SJCRH30 (cell line): Measurements from ENCODE around the gene PDIA6. TPM values are rescaled to one million over a fixed set of nuclear protein-coding genes. Genes with fewer than 3 reads are reported as not detected.

Experiments
- DNase-seq, 2 experiments: peaks; one replicate each; pipeline ENCODE4 v3.0.0-alpha.2; 2015 to 2020
- H3K27ac ChIP-seq: fragments of 250-450 bp; sonication (Bioruptor Pico); 2 replicates; pipeline ENCODE4 v1.5.1; 2020; ENCODE audit warnings: mild to moderate bottlenecking, moderate library complexity
- H3K27me3 ChIP-seq: fragments of 250-450 bp; sonication (Bioruptor Pico); 2 replicates; pipeline ENCODE4 v1.5.1; 2020; ENCODE audit warnings: mild to moderate bottlenecking, moderate library complexity
- H3K36me3 ChIP-seq: fragments of 250-450 bp; sonication (Bioruptor Pico); 2 replicates; pipeline ENCODE4 v1.5.1; 2020; ENCODE audit warnings: mild to moderate bottlenecking, moderate library complexity
- H3K4me1 ChIP-seq: fragments of 250-450 bp; sonication (Bioruptor Pico); 2 replicates; pipeline ENCODE4 v1.5.1; 2020; ENCODE audit warnings: mild to moderate bottlenecking, moderate library complexity
- H3K4me3 ChIP-seq: fragments of 250-450 bp; sonication (Bioruptor Pico); 2 replicates; pipeline ENCODE4 v1.5.1; 2020; ENCODE audit warnings: mild to moderate bottlenecking, moderate library complexity
- H3K9me3 ChIP-seq: fragments of 250-450 bp; sonication (Bioruptor Pico); replicated peaks from 2 replicates; pipeline ENCODE4 v1.5.1; 2020; ENCODE audit warnings: mild to moderate bottlenecking, moderate library complexity
- total RNA-seq: library from RNA; depleted of rRNA; stranded (reverse); fragments of >200 nt; shearing (Covaris generic); gene quantifications from 2 replicates; pipeline ENCODE4 v1.2.3, GENCODE V29; 2014; rRNA removed

The PDIA6 gene, protein sequence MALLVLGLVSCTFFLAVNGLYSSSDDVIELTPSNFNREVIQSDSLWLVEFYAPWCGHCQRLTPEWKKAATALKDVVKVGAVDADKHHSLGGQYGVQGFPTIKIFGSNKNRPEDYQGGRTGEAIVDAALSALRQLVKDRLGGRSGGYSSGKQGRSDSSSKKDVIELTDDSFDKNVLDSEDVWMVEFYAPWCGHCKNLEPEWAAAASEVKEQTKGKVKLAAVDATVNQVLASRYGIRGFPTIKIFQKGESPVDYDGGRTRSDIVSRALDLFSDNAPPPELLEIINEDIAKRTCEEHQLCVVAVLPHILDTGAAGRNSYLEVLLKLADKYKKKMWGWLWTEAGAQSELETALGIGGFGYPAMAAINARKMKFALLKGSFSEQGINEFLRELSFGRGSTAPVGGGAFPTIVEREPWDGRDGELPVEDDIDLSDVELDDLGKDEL
- total RNA-seq, result 269 and 274 TPM in 2 replicates

DNA sequence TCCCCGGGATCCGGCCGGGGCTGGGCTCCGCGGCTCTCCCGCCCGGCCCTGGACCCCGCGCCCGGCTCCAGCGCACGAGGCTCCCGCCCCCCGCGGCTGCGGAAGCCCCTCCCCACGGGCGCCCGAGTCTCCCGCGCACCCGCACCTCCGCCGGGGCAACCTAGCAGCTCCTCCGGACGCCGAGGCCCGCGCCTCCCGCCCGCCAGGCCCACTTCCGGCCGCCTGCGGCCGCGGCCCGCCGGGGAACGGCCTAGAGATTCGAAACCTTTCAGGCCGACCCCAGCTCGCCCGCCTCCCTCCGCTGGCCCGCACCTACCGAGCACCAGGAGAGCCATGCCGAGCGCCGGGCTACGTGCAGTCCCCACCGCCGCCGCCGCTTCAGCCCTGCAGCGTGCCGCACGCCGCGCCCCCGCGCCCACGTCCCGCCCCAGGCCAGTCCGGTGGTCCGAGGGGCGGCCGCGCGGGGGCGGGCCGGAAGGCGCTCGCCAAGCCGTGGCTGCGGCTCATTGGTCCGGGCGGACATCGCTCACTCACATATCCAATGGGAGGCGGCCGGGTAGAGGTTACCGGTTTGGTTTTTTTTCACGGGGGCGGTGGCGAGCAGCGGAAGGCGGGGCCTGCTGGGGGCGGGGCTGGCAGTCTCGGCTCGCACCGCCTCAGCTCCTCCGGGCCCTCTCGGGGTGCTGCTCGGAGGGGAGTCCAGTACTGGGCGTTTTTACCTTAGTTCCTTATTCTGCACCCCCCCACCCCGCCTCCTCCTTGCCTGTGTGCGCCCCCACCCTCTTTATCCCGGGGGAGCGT is at the start of gene PDIA6:
PDIA6 (minus strand) TSS at position 424 of the 801 bp plus-strand sequence; CDS start at position 335, 89 bp downstream.
- H3K27me3 ChIP-seq, result no peaks in the 10 kb centered on the region
- H3K27ac ChIP-seq, result peak within 1 kb of the TSS; percentile 42
- DNase-seq, result peak; percentile 98
- no peaks in the 10 kb centered on the region for H3K9me3 ChIP-seq
- H3K36me3 ChIP-seq, result peaks cover 6% of the 10 kb centered on the region; the same call in 1 of the 2 replicates
- peak within 1 kb of the TSS; percentile 85 for H3K4me3 ChIP-seq
- H3K4me1 ChIP-seq, result peaks cover 11% of the 10 kb centered on the region

DNA sequence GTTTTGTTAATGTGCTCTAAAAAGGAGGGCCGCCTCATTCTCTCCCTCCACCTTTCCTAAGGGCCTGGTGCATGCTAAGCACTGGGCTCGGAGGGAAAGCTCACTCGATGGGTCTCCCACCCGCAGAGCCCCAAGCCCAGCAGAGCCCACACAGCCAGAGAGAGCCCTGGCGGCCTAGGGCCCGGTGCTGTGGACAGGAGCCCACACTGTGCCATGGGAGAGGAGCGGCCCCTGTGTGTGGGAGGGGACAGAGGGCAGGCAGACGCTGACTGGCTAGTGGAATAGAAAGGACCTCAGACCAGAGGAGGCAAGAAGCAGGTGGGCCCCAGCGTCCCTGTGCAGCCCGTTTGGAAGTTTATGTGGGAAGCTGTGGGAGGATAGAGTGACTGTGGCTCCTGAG is 49.7 kb upstream of the PDIA6 start:
- Histone ChIP-seq H3K36me3 (no peaks in the 10 kb centered on the region), H3K27me3 (peaks cover 23% of the 10 kb centered on the region), H3K27ac (no peak overlapping the region), H3K4me3 (no peak overlapping the region), H3K4me1 (no peaks in the 10 kb centered on the region), H3K9me3 (no peaks in the 10 kb centered on the region)
- DNase-seq, result no peak

DNA sequence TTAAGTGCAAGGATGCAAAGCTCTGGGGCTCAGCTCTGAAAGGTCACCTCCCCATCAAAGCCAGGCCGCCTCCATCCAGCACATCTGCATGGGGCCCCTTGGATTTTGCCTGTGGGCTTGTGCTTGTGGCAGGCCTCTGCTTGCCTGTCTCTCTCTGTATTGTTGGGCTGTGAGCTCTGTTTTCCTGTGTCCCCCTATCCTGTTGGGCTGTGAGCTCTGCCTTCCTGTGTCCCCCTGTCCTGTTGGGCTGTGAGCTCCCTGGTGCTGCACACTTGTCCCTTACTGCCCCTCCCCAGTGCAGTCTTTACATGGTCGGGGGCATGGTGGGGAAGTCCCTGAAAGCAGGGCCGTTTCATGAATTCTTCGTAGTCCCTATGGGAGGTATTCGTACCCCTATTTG is 49.2 kb upstream of the PDIA6 start:
- Histone ChIP-seq H3K4me1 (no peaks in the 10 kb centered on the region), H3K27ac (no peak overlapping the region), H3K9me3 (no peaks in the 10 kb centered on the region), H3K36me3 (no peaks in the 10 kb centered on the region), H3K4me3 (no peak overlapping the region), H3K27me3 (peaks cover 27% of the 10 kb centered on the region)
- no peak for DNase-seq

DNA sequence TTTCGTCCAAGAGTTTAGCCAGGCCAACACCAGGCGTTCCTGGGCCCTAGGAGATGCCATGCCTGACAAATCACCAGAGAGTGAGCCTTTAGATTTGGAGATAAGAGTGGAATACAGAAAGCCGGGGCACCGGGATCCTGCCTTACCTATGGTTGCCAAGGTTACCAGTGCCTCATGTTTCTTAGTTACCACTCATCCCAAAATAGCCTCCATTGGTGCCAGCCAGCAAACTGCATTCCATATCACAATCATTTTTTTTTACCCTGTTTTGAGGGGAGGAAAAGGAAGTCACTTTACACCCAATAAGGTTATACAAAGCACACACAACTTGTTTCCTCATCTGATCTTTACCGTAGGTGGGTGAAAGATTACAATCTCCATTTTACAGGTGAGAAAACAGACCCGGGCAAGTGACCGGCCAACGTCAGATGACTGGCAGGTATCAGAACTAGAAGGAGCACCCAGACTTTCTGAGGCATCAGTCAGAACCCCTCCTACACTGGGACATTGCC is 48.3 kb upstream of the PDIA6 start:
- Histone ChIP-seq H3K36me3 (no peaks in the 10 kb centered on the region), H3K9me3 (no peaks in the 10 kb centered on the region), H3K27me3 (peaks cover 29% of the 10 kb centered on the region), H3K4me3 (no peak overlapping the region), H3K27ac (no peak overlapping the region), H3K4me1 (no peaks in the 10 kb centered on the region)
- no peak for DNase-seq

DNA sequence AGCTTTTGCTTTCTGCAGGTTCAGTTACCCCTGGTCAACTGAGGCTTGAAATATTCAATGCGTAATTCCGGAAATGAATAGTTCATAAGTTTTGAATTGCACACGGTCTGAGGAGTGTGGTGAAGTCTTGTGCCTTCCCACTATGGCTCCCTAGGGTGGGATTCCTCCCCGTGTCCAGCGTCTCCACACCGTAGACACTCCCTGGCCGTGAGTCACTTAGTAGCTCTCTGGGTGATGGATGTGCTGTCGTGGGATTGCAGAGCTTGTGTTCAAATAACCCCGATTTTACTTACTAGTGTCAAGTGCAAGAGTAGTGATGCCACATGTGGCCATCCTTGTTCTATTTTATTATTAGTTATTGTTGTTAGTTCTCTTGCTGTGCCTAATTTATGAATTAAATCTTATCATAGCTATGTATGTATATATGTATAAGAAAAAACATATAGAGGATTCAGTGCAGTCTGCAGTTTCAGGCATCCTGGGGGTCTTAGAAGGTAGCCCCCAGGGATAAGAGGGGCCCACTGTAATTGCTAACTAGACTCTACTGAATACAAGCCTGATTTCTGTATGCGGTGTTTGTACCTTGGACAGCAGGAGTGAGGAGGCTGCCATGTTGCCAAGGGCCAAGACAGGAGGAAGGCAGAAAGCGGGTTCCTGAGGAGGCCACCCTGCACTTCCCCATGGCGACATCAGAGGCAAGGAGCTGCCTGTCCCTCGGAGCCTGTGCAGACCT is 47.7 kb upstream of the PDIA6 start:
- no peak for DNase-seq
- Histone ChIP-seq H3K27me3 (peaks cover 29% of the 10 kb centered on the region), H3K9me3 (no peaks in the 10 kb centered on the region), H3K4me3 (no peak overlapping the region), H3K4me1 (no peaks in the 10 kb centered on the region), H3K36me3 (no peaks in the 10 kb centered on the region), H3K27ac (no peak overlapping the region)

DNA sequence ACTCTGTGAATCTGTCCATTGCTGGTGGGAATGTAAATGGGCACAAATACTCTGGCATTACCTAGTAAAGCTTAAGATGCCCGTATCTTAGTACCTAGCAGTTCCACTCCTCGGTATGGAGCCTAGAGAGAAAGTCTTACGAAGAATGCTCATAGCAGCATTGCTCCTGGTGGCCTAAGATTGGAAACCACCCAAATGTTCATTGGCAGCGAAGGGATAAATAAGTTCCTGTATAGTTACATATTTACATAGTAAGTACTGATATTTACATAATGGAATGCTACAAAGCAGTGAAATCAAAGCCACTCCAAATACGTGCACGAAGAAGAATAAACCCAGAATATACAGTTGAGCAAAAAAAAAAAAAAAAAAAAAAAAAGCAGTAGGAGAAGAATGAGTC is 46.7 kb upstream of the PDIA6 start:
- DNase-seq, result no peak
- Histone ChIP-seq H3K27me3 (peaks cover 32% of the 10 kb centered on the region), H3K36me3 (no peaks in the 10 kb centered on the region), H3K27ac (no peak overlapping the region), H3K4me1 (no peaks in the 10 kb centered on the region), H3K4me3 (no peak overlapping the region), H3K9me3 (no peaks in the 10 kb centered on the region)

DNA sequence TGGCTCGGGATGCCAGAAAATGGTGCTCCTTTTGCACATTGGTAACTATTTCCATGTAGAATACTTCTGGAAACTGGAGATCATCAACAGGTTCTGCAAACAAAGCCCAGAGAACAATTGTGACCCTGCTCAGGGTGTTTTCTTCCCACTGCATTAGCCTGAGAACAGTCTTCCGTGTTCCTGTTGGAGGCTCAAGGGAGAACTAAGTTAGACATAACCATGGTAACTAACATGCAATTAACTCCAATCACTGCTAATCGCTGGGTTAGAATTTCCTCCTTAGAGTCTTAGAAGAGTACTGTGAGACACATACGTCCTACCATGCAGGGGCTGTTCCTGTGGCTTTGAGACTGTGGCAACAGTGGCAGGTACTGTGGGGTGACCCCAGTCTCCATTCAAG is 36.0 kb upstream of the PDIA6 start:
- no peak overlapping the region for H3K27ac ChIP-seq
- peaks cover 4% of the 10 kb centered on the region; the same call in 1 of the 2 replicates for H3K4me1 ChIP-seq
- H3K4me3 ChIP-seq, result no peak overlapping the region
- H3K36me3 ChIP-seq, result no peaks in the 10 kb centered on the region
- H3K27me3 ChIP-seq, result peaks cover 3% of the 10 kb centered on the region; the same call in 1 of the 2 replicates
- H3K9me3 ChIP-seq, result no peaks in the 10 kb centered on the region
- DNase-seq, result no peak

DNA sequence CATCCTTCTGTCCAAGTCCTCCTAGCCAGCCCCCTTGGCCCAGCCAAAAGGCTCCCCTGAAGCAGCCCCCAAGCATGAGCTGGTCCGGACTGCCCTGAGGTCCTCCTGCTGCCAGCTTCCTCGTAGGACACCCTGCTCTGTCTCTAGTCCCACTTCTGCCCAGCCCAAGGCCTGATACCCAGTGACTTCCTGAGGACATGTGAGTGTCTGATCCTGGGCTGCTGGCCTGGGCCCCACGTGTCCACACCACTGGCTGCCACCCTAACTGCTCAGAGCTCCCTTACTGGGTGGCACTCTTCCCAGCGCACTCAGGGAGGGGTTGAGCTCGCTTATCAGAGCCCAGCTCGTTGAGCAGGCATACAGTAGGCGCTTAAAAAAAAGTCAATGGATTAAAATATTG is 34.4 kb upstream of the PDIA6 start:
- Histone ChIP-seq H3K27ac (no peak overlapping the region), H3K27me3 (peaks cover 3% of the 10 kb centered on the region; the same call in 1 of the 2 replicates)
- no peak for DNase-seq

DNA sequence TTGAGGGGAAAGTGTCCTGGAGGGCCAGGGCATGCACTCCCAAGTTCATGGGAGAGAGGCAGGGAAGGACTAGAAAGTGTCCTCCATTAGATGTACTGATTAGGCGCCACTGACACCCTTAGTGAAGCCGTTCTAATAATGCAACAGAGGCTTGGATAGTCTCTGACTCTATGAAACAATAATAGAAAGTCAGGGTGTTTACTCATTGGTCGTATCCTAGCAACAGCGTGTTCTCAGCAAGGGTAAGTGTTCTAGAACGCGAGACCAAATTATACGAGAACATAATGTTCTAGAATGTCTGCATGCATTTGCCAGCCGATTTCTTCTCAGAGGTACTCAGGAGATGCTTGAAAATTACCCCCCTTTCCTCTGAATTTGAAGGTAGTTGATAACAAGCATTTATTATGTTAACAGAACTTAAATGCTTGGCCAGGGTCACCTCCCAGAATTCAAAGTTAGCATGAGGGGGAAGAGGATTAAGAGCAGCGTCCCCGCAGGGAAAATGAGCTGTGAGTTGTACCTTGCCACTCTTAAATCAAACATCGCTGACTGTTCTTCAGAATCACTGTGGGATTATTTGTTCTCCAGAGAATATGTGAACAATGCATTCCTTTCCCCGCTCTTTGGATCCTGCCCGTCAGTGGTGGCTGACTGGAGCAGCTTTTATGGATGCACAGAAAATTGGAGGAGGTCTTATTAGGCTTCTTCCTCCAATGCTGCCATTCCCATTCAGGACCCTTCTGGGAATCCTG is 33.7 kb upstream of the PDIA6 start:
- H3K27ac ChIP-seq, result no peak overlapping the region
- peaks cover 4% of the 10 kb centered on the region; the same call in 1 of the 2 replicates for H3K4me1 ChIP-seq
- no peak overlapping the region for H3K4me3 ChIP-seq
- no peak for DNase-seq
- H3K27me3 ChIP-seq, result peaks cover 3% of the 10 kb centered on the region; the same call in 1 of the 2 replicates
- H3K9me3 ChIP-seq, result peaks cover 5% of the 10 kb centered on the region; the same call in 1 of the 2 replicates
- H3K36me3 ChIP-seq, result no peaks in the 10 kb centered on the region

More for the DNA sequence above, 34.4 kb upstream of the PDIA6 start:
- Histone ChIP-seq H3K4me3 (no peak overlapping the region), H3K9me3 (no peaks in the 10 kb centered on the region), H3K4me1 (peaks cover 4% of the 10 kb centered on the region; the same call in 1 of the 2 replicates), H3K36me3 (no peaks in the 10 kb centered on the region)

DNA sequence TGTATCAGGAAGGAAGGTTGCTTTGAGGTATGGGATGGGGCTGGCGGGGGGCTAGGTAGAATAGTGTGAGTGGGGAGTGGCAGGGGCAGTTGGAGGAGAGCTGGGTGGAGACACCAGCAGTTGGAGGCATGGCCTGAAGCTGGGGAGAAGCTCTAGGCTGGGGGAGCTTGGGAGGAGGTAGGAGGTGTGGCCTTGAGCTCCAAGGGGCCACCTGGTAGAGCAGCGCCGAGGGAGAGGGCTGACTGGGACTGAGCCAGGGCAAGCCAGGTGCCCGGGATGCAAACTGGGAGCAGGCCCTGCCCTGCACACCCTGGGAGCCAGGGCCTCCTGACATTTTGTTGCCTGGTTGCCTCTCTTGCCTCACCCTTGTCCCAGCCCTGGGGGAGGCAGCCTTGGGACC is 33.1 kb upstream of the PDIA6 start:
- H3K4me3 ChIP-seq, result no peak overlapping the region
- H3K9me3 ChIP-seq, result peaks cover 5% of the 10 kb centered on the region; the same call in 1 of the 2 replicates
- no peak for DNase-seq
- H3K36me3 ChIP-seq, result no peaks in the 10 kb centered on the region
- H3K27me3 ChIP-seq, result peaks cover 3% of the 10 kb centered on the region; the same call in 1 of the 2 replicates
- peaks cover 4% of the 10 kb centered on the region; the same call in 1 of the 2 replicates for H3K4me1 ChIP-seq
- H3K27ac ChIP-seq, result no peak overlapping the region

DNA sequence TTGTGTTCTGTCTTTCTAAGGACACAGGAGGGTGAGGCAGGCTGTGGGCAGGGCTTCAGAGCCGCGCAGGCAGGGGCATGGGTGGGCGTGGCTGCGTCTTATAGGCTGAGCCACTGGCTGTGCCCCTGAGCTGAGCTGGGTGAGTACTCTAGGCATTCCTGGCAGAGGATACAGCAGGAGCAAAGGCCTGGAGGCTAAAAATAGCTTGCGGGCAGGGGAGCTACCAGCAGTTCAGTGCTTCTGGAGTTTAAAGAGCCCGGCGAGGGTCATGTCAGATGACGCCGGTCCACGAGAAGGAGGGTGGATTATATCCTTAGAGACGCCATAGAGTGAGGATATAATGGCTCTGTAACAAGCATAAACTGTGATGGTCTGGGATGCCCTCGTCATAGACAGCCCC is 31.5 kb upstream of the PDIA6 start:
- peaks cover 6% of the 10 kb centered on the region; the same call in 1 of the 2 replicates for H3K27me3 ChIP-seq
- no peak overlapping the region for H3K4me3 ChIP-seq
- peak; percentile 76 to 81 for DNase-seq
- peaks cover 4% of the 10 kb centered on the region; the same call in 1 of the 2 replicates for H3K4me1 ChIP-seq
- no peaks in the 10 kb centered on the region for H3K36me3 ChIP-seq
- peaks cover 5% of the 10 kb centered on the region; the same call in 1 of the 2 replicates for H3K9me3 ChIP-seq
- no peak overlapping the region for H3K27ac ChIP-seq

DNA sequence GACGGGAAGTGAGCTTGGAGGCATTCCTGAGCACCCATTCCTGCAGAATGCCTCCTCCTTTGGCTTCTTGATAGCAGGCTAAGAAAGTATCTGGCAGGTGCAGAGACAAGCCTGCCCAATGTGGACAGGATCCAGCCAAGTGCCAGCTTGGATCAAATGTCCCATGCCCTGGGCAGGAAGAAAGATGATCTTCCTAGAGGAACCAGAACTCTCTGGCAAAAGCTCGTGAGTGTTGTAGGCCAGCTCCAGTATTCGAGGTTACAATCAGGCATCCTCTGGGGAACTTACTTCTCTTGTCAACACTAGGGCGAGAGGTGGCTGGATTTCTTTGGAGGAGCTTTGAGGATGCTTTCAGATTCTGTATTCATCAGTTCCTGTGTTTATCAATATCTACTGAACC is 29.9 kb upstream of the PDIA6 start:
- Histone ChIP-seq H3K36me3 (no peaks in the 10 kb centered on the region), H3K4me3 (no peak overlapping the region), H3K27ac (no peak overlapping the region), H3K4me1 (peaks cover 4% of the 10 kb centered on the region; the same call in 1 of the 2 replicates), H3K27me3 (0 out of 2 replicates have a peak, but pooled peaks cover 3% of the 10 kb centered on the region), H3K9me3 (peaks cover 5% of the 10 kb centered on the region; the same call in 1 of the 2 replicates)
- no peak for DNase-seq

DNA sequence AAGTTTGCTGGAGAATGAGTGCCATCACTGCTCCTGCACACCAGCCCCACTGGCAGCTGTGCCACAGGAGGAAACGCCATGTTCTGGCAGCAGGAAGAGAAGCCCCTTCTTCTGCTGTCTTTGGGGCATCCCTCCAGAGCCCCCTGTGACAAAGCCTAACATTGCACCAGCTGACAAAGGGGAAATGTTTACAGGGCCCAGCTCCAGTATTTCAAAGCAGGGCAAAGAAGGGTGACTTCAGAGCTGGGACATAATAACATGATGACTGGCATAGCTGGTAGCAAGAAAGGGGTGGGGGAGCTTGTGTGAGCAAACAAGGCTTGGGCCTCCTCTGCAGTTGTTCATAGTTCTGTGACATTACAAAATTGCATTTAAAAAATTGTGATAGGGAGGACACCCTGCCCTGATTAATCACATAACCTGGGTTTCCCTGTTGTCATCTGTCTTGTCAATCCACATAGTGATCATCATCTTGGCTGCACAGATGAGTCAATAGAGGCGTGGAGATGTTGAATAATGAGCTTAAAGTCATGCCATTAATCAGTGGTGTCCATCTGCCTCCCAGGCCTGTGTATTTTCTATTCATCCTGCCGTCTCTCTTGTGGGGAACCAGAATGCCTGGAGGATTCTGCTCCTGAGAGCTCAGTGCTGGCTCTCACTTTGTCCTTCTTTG is 29.1 kb upstream of the PDIA6 start:
- Histone ChIP-seq H3K4me3 (no peak overlapping the region), H3K27me3 (0 out of 2 replicates have a peak, but pooled peaks cover 3% of the 10 kb centered on the region), H3K4me1 (peaks cover 4% of the 10 kb centered on the region; the same call in 1 of the 2 replicates), H3K9me3 (peaks cover 5% of the 10 kb centered on the region; the same call in 1 of the 2 replicates), H3K36me3 (no peaks in the 10 kb centered on the region), H3K27ac (no peak overlapping the region)
- no peak for DNase-seq
